ENCODE results near the gene RBM3.

- TF ChIP-seq CTCF (IDR thresholded peaks at IDR 0.05), result no peak
- TF ChIP-seq POLR2A (IDR thresholded peaks at IDR 0.05), result no peak
Measured at GRCh38 chrX:48613502-48614160, 39.3 kb downstream of the RBM3 start.

Measured in tibial nerve (tissue), 3 donors.